Mesendoderm (in vitro differentiated cells): Measurements from ENCODE around the gene RABAC1.
"Not testable (repeated sequence)": the region's sequence is repeated elsewhere in the genome, so short reads cannot be mapped to it uniquely, and the experiment has no call there.

Experiments
- DNase-seq: peaks from one replicate; pipeline ENCODE4 v3.0.0; 2013
- H2AK5ac ChIP-seq: 2 replicates; pipeline ENCODE4 v1.6.1; 2013; ENCODE audit warnings: low read length, inconsistent platforms
- H2BK120ac ChIP-seq: 2 replicates; pipeline ENCODE4 v1.6.1; 2013; ENCODE audit warnings: low read depth, mild to moderate bottlenecking, low read length, moderate library complexity, mixed read lengths
- H2BK15ac ChIP-seq: replicated peaks from 2 replicates; pipeline ENCODE4 v1.6.1; 2013; ENCODE audit warnings: low read depth, mild to moderate bottlenecking, moderate library complexity
- H2BK5ac ChIP-seq: 2 replicates; pipeline ENCODE4 v1.6.1; 2013; ENCODE audit warnings: low read length, inconsistent platforms
- H3K18ac ChIP-seq: 2 replicates; pipeline ENCODE4 v1.6.1; 2013; ENCODE audit warnings: mild to moderate bottlenecking, low read length, mixed read lengths
- H3K23ac ChIP-seq: one replicate; pipeline ENCODE4 v1.6.1; 2013; ENCODE audit warnings: low read length
- H3K27ac ChIP-seq: 2 replicates; pipeline ENCODE4 v1.5.1; 2013; ENCODE audit warnings: low read depth, mild to moderate bottlenecking, inconsistent platforms, low read length, moderate library complexity
- H3K27me3 ChIP-seq: 2 replicates; pipeline ENCODE4 v1.6.1; 2013; ENCODE audit warnings: low read length, control low read depth, mild to moderate bottlenecking, inconsistent platforms; ENCODE audit not compliant: insufficient read depth, poor library complexity
- H3K36me3 ChIP-seq: 2 replicates; pipeline ENCODE4 v1.6.1; 2013; ENCODE audit warnings: low read length, inconsistent platforms; ENCODE audit not compliant: control insufficient read depth, insufficient read depth
- H3K4ac ChIP-seq: one replicate; pipeline ENCODE4 v1.6.1; 2013; ENCODE audit warnings: low read depth, mild to moderate bottlenecking, low read length, moderate library complexity
- H3K4me1 ChIP-seq: 2 replicates; pipeline ENCODE4 v1.6.1; 2013; ENCODE audit warnings: low read depth, low read length, inconsistent platforms; ENCODE audit not compliant: control insufficient read depth
- H3K4me2 ChIP-seq: 2 replicates; pipeline ENCODE4 v1.6.1; 2013; ENCODE audit warnings: low read length
- H3K4me3 ChIP-seq: 2 replicates; pipeline ENCODE4 v1.5.1; 2013; ENCODE audit warnings: mild to moderate bottlenecking, low read length
- H3K56ac ChIP-seq: one replicate; pipeline ENCODE4 v1.6.1; 2013; ENCODE audit warnings: low read length
- H3K79me1 ChIP-seq: 2 replicates; pipeline ENCODE4 v1.6.1; 2013; ENCODE audit warnings: low read length, inconsistent platforms
- H3K79me2 ChIP-seq: 2 replicates; pipeline ENCODE4 v1.6.1; 2013; ENCODE audit warnings: mild to moderate bottlenecking, low read length; ENCODE audit not compliant: control insufficient read depth, insufficient read depth
- H3K9ac ChIP-seq: 2 replicates; pipeline ENCODE4 v1.6.1; 2013; ENCODE audit warnings: low read length, inconsistent platforms
- H4K5ac ChIP-seq: one replicate; pipeline ENCODE4 v1.6.1; 2013; ENCODE audit warnings: low read length
- H4K8ac ChIP-seq: one replicate; pipeline ENCODE4 v1.6.1; 2013; ENCODE audit warnings: low read depth, mild to moderate bottlenecking, control low read depth, low read length, moderate library complexity
- WGBS: extraction: QIAGEN DNeasy Blood & Tissue Kit; methylation state at CpG from one replicate; pipeline ENCODE4 v1.1.7; 2013; ENCODE audit warnings: low lambda C conversion rate, missing lambda C conversion rate; ENCODE audit not compliant: insufficient coverage; ENCODE audit errors: extremely low coverage; 5-methylcytosine and 5-hydroxymethylcytosine counted together

Gene RABAC1

DNA sequence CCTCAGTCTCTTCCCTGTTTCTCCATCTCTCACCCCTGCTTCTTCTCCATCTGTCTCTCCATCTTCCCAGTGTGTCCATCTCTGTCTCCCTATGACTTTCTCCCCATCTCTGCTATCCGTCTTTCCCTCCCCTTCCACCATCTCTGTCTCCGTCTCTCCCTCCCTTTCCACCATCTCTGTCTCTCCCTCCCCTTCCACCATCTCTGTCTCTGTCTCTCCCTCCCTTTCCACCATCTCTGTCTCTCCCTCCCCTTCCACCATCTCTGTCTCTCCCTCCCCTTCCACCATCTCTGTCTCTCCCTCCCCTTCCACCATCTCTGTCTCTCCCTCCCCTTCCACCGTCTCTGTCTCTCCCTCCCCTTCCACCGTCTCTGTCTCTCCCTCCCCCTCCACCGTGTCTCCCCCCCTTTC is 44.7 kb downstream of the RABAC1 start:
- not testable (repeated sequence) for H3K4me1 ChIP-seq, H3K9ac ChIP-seq, H3K23ac ChIP-seq, H3K4me3 ChIP-seq, H3K4ac ChIP-seq, DNase-seq, H3K4me2 ChIP-seq, H4K5ac ChIP-seq, H3K56ac ChIP-seq, H3K79me2 ChIP-seq, H3K18ac ChIP-seq, H3K79me1 ChIP-seq, H2AK5ac ChIP-seq, H2BK5ac ChIP-seq, H2BK15ac ChIP-seq, H3K27ac ChIP-seq, H4K8ac ChIP-seq, H2BK120ac ChIP-seq, H3K36me3 ChIP-seq
- H3K27me3 ChIP-seq: peaks cover 44% of the 10 kb centered on the region
- WGBS: no CpG with 5 or more reads among the region's 5 CpGs

DNA sequence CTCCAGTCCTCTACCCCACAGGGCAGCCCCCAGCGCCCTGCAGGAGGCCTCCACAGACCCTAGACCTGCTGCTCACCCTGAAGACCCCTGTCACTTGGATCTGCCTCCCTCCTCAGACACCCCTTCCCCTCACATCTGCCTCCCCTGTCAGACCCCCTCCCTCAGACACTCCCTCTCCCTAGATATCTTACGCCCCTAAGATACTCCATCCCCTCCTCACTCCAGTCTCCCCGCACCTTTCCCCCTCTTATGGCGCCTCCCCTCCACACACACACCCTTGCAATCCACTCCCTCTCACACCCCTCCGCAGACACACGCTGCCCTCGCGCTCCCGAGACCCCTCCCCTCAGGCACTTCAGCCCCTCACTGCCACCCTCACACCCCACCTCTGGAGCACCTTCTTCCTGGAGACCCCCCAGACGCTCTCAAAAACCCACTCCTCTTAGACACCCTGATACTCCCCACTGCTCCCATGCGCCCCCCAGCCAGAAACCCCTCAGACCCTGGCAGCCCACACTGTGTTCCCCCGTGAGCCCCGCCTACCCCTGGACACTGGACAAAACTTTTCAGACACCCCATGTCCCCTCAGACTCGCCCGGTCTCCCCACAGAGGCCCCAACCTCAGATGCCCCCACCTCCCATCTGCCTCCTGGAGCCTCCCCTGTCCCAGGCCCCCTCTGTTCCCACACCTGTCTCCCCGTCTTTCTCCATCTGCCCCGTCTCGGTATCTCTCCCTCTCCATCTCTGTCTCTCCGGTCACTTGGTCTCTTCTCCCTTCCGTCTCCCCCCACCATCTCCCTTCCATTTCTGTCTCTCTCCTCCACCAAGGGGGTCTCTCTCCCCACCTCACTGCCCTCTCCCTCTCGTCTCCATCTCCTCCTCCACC is 45.3 kb downstream of the RABAC1 start:
- H3K79me1 ChIP-seq: no peaks in the 10 kb centered on the region
- peaks cover 44% of the 10 kb centered on the region for H3K27me3 ChIP-seq
- H2BK5ac ChIP-seq: no peak overlapping the region
- H3K27ac ChIP-seq: no peak overlapping the region
- H3K18ac ChIP-seq: no peak overlapping the region
- H3K23ac ChIP-seq: no peak overlapping the region
- H3K9ac ChIP-seq: no peak overlapping the region
- no peak overlapping the region for H3K56ac ChIP-seq
- H3K79me2 ChIP-seq: no peaks in the 10 kb centered on the region
- H2BK15ac ChIP-seq: no peak overlapping the region
- no peak overlapping the region for H3K4ac ChIP-seq
- WGBS: no CpG with 5 or more reads among the region's 21 CpGs
- no peak for DNase-seq
- H3K4me3 ChIP-seq: no peak overlapping the region
- no peak overlapping the region for H4K5ac ChIP-seq
- H3K36me3 ChIP-seq: no peaks in the 10 kb centered on the region
- H2AK5ac ChIP-seq: no peak overlapping the region
- no peak overlapping the region for H2BK120ac ChIP-seq
- H3K4me2 ChIP-seq: no peak overlapping the region
- no peaks in the 10 kb centered on the region for H3K4me1 ChIP-seq
- H4K8ac ChIP-seq: no peak overlapping the region

DNA sequence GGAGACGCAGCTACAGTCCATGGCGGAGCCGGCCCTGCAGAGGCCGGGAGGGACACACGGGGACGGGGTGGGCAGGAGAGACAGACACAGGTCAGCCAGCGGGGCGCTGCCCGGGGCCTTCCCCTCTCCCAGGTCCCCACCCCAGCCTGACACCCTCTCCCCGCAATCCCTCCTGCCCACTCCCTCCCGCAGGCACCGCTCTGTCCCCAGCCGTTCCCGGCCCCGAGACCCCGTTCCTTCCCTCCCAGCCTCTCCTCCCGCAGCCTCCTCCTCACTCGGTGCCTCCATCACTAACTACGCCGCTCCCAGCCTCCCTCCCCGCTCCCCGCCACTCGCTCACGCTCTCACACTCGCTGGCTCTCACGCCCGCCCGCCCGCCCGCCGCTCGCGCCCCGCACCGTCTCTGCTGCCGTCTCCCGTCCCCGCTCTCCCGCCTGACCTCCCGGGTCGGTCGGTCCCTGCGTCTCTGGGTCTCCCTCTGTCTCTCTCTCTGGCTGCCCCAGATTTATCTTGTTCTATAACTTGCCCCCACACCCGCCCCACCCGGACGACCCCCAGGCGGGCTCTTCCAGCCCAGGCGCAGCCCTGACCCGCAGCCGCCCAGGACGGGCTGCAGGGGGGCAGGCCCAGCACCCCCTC is 46.1 kb downstream of the RABAC1 start:
- peak; percentile 42 for DNase-seq
- H2BK15ac ChIP-seq: no peak overlapping the region
- H3K27me3 ChIP-seq: peaks cover 44% of the 10 kb centered on the region
- no peak overlapping the region for H3K4ac ChIP-seq
- no peaks in the 10 kb centered on the region for H3K36me3 ChIP-seq
- no peaks in the 10 kb centered on the region for H3K79me1 ChIP-seq
- H4K5ac ChIP-seq: no peak overlapping the region
- H2BK120ac ChIP-seq: no peak overlapping the region
- H3K4me2 ChIP-seq: peak overlapping the region; percentile 42
- H3K4me1 ChIP-seq: no peaks in the 10 kb centered on the region
- H4K8ac ChIP-seq: no peak overlapping the region
- H3K23ac ChIP-seq: no peak overlapping the region
- H3K56ac ChIP-seq: peak overlapping the region; percentile 64
- no peak overlapping the region for H2BK5ac ChIP-seq
- H3K79me2 ChIP-seq: no peaks in the 10 kb centered on the region
- H3K4me3 ChIP-seq: no peak overlapping the region
- H3K9ac ChIP-seq: no peak overlapping the region
- WGBS: no CpG with 5 or more reads among the region's 51 CpGs
- no peak overlapping the region for H3K18ac ChIP-seq
- no peak overlapping the region for H2AK5ac ChIP-seq
- no peak overlapping the region for H3K27ac ChIP-seq

- no peak overlapping the region for H4K8ac ChIP-seq
- H3K4me3 ChIP-seq: no peak overlapping the region
- no peaks in the 10 kb centered on the region for H3K36me3 ChIP-seq
- no peak for DNase-seq
- H2BK5ac ChIP-seq: no peak overlapping the region
- H3K9ac ChIP-seq: no peak overlapping the region
- H4K5ac ChIP-seq: no peak overlapping the region
- H3K79me2 ChIP-seq: no peaks in the 10 kb centered on the region
- H3K79me1 ChIP-seq: no peaks in the 10 kb centered on the region
- no peak overlapping the region for H3K27ac ChIP-seq
- no peaks in the 10 kb centered on the region for H3K4me1 ChIP-seq
- H3K56ac ChIP-seq: no peak overlapping the region
- H2BK15ac ChIP-seq: no peak overlapping the region
- no peak overlapping the region for H3K18ac ChIP-seq
- no CpG with 5 or more reads among the region's 29 CpGs for WGBS
- peak overlapping the region; percentile 66 for H3K23ac ChIP-seq
- H3K27me3 ChIP-seq: peaks cover 44% of the 10 kb centered on the region
- no peak overlapping the region for H3K4me2 ChIP-seq
- no peak overlapping the region for H3K4ac ChIP-seq
- H2AK5ac ChIP-seq: no peak overlapping the region
- H2BK120ac ChIP-seq: no peak overlapping the region
Observed at GRCh38 chr19:41911889-41912731, 47.0 kb downstream of the RABAC1 start.

- Histone ChIP-seq H3K79me2 (no peaks in the 10 kb centered on the region), H3K27ac (no peak overlapping the region), H3K9ac (no peak overlapping the region), H4K8ac (no peak overlapping the region), H3K4me2 (no peak overlapping the region), H2BK120ac (no peak overlapping the region), H3K36me3 (no peaks in the 10 kb centered on the region), H3K79me1 (no peaks in the 10 kb centered on the region), H3K4ac (no peak overlapping the region), H3K18ac (no peak overlapping the region), H2BK15ac (no peak overlapping the region), H3K56ac (no peak overlapping the region), H2BK5ac (no peak overlapping the region), H3K23ac (no peak overlapping the region), H3K4me3 (no peak overlapping the region), H3K4me1 (no peaks in the 10 kb centered on the region), H3K27me3 (peaks cover 36% of the 10 kb centered on the region), H2AK5ac (no peak overlapping the region), H4K5ac (no peak overlapping the region)
- DNase-seq: no peak
- WGBS: no CpG with 5 or more reads among the region's 13 CpGs
Observed at GRCh38 chr19:41910992-41911888, 47.9 kb downstream of the RABAC1 start.
